ENCODE data around the gene MAD1L1. TPM values are rescaled to one million over a fixed set of nuclear protein-coding genes. Genes with fewer than 3 reads are reported as not detected.

MAD1L1 gene
- total and polyA plus RNA-seq, 2 of the 13 experiments (the other 11 are each of a cell fraction or from before 2014, with no cell fraction given): 17.4 to 64.7 TPM

GRCh38 chr7:1946025-1946772 lies 286.5 kb downstream of the MAD1L1 start (continued):
- TF ChIP-seq ELF3 (CRISPR knock-in tag; IDR thresholded peaks at IDR 0.05): no peak
- TF ChIP-seq TEF (CRISPR knock-in tag; IDR thresholded peaks at IDR 0.05): no peak
- TF ChIP-seq ZNF30 (CRISPR knock-in tag; IDR thresholded peaks at IDR 0.05): no peak

GRCh38 chr7:1945558-1945957 lies 287.2 kb downstream of the MAD1L1 start:
- H4K20me1 ChIP-seq (ENCODE audit: insufficient read depth, low read length): no peaks in the 10 kb centered on the region
- H3K36me3 ChIP-seq (replicated peaks in 1 of 2; ENCODE audit: control insufficient read depth in 1 of 2, insufficient read depth in 2 of 2, low read length in 2 of 2): no peaks in the 10 kb centered on the region; a peak in 2 of 5 replicates
- H2AFZ ChIP-seq (ENCODE audit: low read length): no peak overlapping the region
- BruUV-seq (replicated peaks): no TSS peak
- no peaks in the 10 kb centered on the region for H3K79me2 ChIP-seq (ENCODE audit: insufficient read depth, low read length)
- ChIA-PET CTCF (ENCODE audit: low intra/inter-chr PET ratio, low total read pairs) (no interaction called here), POLR2A (no interaction called here)
- WGBS (ENCODE audit: low lambda C conversion rate): 82% methylated on average over 13 of the region's 14 CpGs
- no peak overlapping the region for H3K9ac ChIP-seq (ENCODE audit: insufficient read depth, low read depth, low read length)
- H3K27ac ChIP-seq (ENCODE audit: extremely low read length, insufficient read depth, low read length): no peak overlapping the region
- in situ Hi-C loops (cut with HindIII; ENCODE audit: extremely low pct_ligation_motif_present, low pct_unique_long_range_greater_than_20kb) (no loop called here), intact Hi-C loops (cut with micrococcal nuclease; ENCODE audit: unreplicated experiment) (no loop called here)
- no peaks in the 10 kb centered on the region for H3K4me1 ChIP-seq (ENCODE audit: insufficient read depth, low read length)
- no peaks in the 10 kb centered on the region for H3K27me3 ChIP-seq (ENCODE audit: control insufficient read depth in 1 of 2, insufficient read depth in 2 of 2, low read length in 2 of 2)
- no peak for TF ChIP-seq TAF15 (IDR thresholded peaks at IDR 0.05; ENCODE audit: low read depth, low read length, poor library complexity, severe bottlenecking)
- FAIRE-seq (no peak), DNase-seq (ENCODE audit: low spot score) (no peak), ATAC-seq (no peak)
- no peak overlapping the region for H3K4me3 ChIP-seq (replicated peaks in 1 of 3; ENCODE audit: insufficient read depth in 1 of 3, low read depth in 2 of 3, low read length in 3 of 3)
- H3K4me2 ChIP-seq (ENCODE audit: low read depth, low read length): no peak overlapping the region
- no peaks in the 10 kb centered on the region for H3K9me3 ChIP-seq (ENCODE audit: low read length)

- H3K27ac ChIP-seq (ENCODE audit: extremely low read length, insufficient read depth, low read length): no peak overlapping the region
- H3K9ac ChIP-seq (ENCODE audit: insufficient read depth, low read depth, low read length): no peak overlapping the region
- H4K20me1 ChIP-seq (ENCODE audit: insufficient read depth, low read length): no peaks in the 10 kb centered on the region
- POLR2A ChIA-PET: no interaction called here
- 100% methylated on average over 2 of the region's 21 CpGs for WGBS (ENCODE audit: low lambda C conversion rate)
- no peaks in the 10 kb centered on the region for H3K4me1 ChIP-seq (ENCODE audit: insufficient read depth, low read length)
- no peak for ATAC-seq
- H2AFZ ChIP-seq (ENCODE audit: low read length): no peak overlapping the region
- H3K4me3 ChIP-seq (replicated peaks in 1 of 3; ENCODE audit: insufficient read depth in 1 of 3, low read depth in 2 of 3, low read length in 3 of 3): no peak overlapping the region
- no peaks in the 10 kb centered on the region; a peak in 1 of 5 replicates for H3K36me3 ChIP-seq (replicated peaks in 1 of 2; ENCODE audit: control insufficient read depth in 1 of 2, insufficient read depth in 2 of 2, low read length in 2 of 2)
- H3K9me3 ChIP-seq (ENCODE audit: low read length): no peaks in the 10 kb centered on the region
- FAIRE-seq: no peak
- no TSS peak for BruUV-seq (replicated peaks)
- H3K79me2 ChIP-seq (ENCODE audit: insufficient read depth, low read length): no peaks in the 10 kb centered on the region
- no peak for DNase-seq (ENCODE audit: low spot score)
- in situ Hi-C loops (cut with HindIII; ENCODE audit: extremely low pct_ligation_motif_present, low pct_unique_long_range_greater_than_20kb) (no loop called here), intact Hi-C loops (cut with micrococcal nuclease; ENCODE audit: unreplicated experiment) (no loop called here)
- no peaks in the 10 kb centered on the region for H3K27me3 ChIP-seq (ENCODE audit: control insufficient read depth in 1 of 2, insufficient read depth in 2 of 2, low read length in 2 of 2)
- H3K4me2 ChIP-seq (ENCODE audit: low read depth, low read length): no peak overlapping the region
- CTCF ChIA-PET (ENCODE audit: low intra/inter-chr PET ratio, low total read pairs): no interaction called here
- no peak for TF ChIP-seq PTBP1 (IDR thresholded peaks at IDR 0.05; ENCODE audit: low read depth, low read length, poor library complexity, severe bottlenecking)
- TF ChIP-seq ZNF253 (CRISPR knock-in tag; IDR thresholded peaks at IDR 0.05; ENCODE audit: borderline replicate concordance): no peak
- no peak for TF ChIP-seq ZNF3 (CRISPR knock-in tag; IDR thresholded peaks at IDR 0.05)
- no peak for TF ChIP-seq RBAK (CRISPR knock-in tag; IDR thresholded peaks at IDR 0.05)
- TF ChIP-seq ZNF720 (CRISPR knock-in tag; IDR thresholded peaks at IDR 0.05): no peak
- no peak for TF ChIP-seq CHD2 (IDR thresholded peaks at IDR 0.05; ENCODE audit: low read depth, low read length)
- no peak for TF ChIP-seq ZHX1 (CRISPR knock-in tag; IDR thresholded peaks at IDR 0.05; ENCODE audit: low read depth)
- no peak for TF ChIP-seq ZNF563 (CRISPR knock-in tag; IDR thresholded peaks at IDR 0.05)
Observed at GRCh38 chr7:1944619-1945210, 288.0 kb downstream of the MAD1L1 start.

All from HepG2 (cell line).